Measurements from ENCODE around the gene GLI3.

DNA sequence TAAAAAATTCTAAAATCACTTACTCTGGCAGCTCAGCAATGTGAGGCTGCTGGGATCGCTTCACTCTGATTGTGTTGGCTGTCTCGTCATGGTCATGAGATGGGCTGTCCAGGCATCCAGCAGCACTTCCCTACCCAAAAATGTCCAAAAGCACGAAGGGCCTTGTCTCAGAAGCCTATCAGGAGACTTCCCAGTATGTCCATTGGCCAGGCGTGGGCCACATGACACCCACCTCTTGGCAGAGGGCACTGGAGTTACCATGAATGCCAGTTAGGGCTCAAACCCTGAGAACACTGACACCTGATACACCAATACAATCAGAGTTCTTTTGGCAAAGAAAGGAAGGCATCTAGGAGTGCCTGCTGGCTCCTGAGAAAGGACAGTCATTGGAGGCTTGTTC is 27.0 kb upstream of the GLI3 start:
- TF ChIP-seq, protein P1, sequence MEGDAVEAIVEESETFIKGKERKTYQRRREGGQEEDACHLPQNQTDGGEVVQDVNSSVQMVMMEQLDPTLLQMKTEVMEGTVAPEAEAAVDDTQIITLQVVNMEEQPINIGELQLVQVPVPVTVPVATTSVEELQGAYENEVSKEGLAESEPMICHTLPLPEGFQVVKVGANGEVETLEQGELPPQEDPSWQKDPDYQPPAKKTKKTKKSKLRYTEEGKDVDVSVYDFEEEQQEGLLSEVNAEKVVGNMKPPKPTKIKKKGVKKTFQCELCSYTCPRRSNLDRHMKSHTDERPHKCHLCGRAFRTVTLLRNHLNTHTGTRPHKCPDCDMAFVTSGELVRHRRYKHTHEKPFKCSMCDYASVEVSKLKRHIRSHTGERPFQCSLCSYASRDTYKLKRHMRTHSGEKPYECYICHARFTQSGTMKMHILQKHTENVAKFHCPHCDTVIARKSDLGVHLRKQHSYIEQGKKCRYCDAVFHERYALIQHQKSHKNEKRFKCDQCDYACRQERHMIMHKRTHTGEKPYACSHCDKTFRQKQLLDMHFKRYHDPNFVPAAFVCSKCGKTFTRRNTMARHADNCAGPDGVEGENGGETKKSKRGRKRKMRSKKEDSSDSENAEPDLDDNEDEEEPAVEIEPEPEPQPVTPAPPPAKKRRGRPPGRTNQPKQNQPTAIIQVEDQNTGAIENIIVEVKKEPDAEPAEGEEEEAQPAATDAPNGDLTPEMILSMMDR (IDR thresholded peaks at IDR 0.05), result no peak
- TF ChIP-seq POLR2A (IDR thresholded peaks at IDR 0.05), result no peak
